Right renal cortex interstitium (tissue), 3 donors: ENCODE results near the gene FREM1. TPM values are rescaled to one million over a fixed set of nuclear protein-coding genes. Genes with fewer than 3 reads are reported as not detected.

Experiments
- DNase-seq, 3 donors: peaks; one replicate each; pipeline ENCODE4 v3.0.0-alpha.2; 2013; ENCODE audit warnings: low read depth in 3 of 3, low spot score in 2 of 3
- polyA plus RNA-seq, 3 donors: library from polyadenylated mRNA; unstranded; fragments of 120-200 nt; gene quantifications; one replicate each; pipeline ENCODE4 v1.2.1, GENCODE V29; 2013; ENCODE audit not compliant: insufficient read length in 3 of 3

The FREM1 gene
- polyA plus RNA-seq, 3 donors, result 173 to 182 (median 177) TPM

GRCh38 chr9:14911046-14911445, 818 bp upstream of the FREM1 start:
- no peak for DNase-seq

GRCh38 chr9:14909601-14909960, 647 bp downstream of the FREM1 start:
- DNase-seq, result no peak

GRCh38 chr9:14909181-14909580, 1.0 kb downstream of the FREM1 start:
- no peak for DNase-seq

GRCh38 chr9:14908295-14909180, 1.7 kb downstream of the FREM1 start:
- DNase-seq, result peak in 1 of 3 donors; percentile 61

GRCh38 chr9:14907696-14908095, 2.5 kb downstream of the FREM1 start:
- no peak for DNase-seq

GRCh38 chr9:14907360-14907685, 2.9 kb downstream of the FREM1 start:
- DNase-seq, result no peak

- no peak for DNase-seq
These were observed 3.4 kb downstream of the FREM1 start for GRCh38 chr9:14906644-14907359.

GRCh38 chr9:14906000-14906399, 4.2 kb downstream of the FREM1 start:
- DNase-seq, result no peak

GRCh38 chr9:14903040-14903439, 7.2 kb downstream of the FREM1 start:
- no peak for DNase-seq

GRCh38 chr9:14902561-14902960, 7.7 kb downstream of the FREM1 start:
- no peak for DNase-seq

- no peak for DNase-seq
These were observed 10.4 kb downstream of the FREM1 start for GRCh38 chr9:14899815-14900193.

GRCh38 chr9:14899042-14899814, 11.0 kb downstream of the FREM1 start:
- no peak for DNase-seq

GRCh38 chr9:14895806-14896205, 14.4 kb downstream of the FREM1 start:
- DNase-seq, result no peak

GRCh38 chr9:14893280-14893679, 16.9 kb downstream of the FREM1 start:
- no peak for DNase-seq

GRCh38 chr9:14891332-14891731, 18.9 kb downstream of the FREM1 start:
- no peak for DNase-seq

- DNase-seq, result no peak
These were observed 20.8 kb downstream of the FREM1 start for GRCh38 chr9:14889451-14889850.

GRCh38 chr9:14888875-14889274, 21.4 kb downstream of the FREM1 start:
- no peak for DNase-seq

GRCh38 chr9:14888272-14888671, 22.0 kb downstream of the FREM1 start:
- DNase-seq, result no peak

- no peak for DNase-seq
These were observed 23.1 kb downstream of the FREM1 start for GRCh38 chr9:14887149-14887548.

GRCh38 chr9:14883310-14883944, 26.8 kb downstream of the FREM1 start:
- DNase-seq, result no peak

GRCh38 chr9:14882090-14882489, 28.1 kb downstream of the FREM1 start:
- DNase-seq, result no peak
